GM19193 (cell line): ENCODE data around the gene MVB12A.

Experiments used
- POLR2A ChIP-seq: IDR thresholded peaks from 4 replicates; pipeline ENCODE4 v1.6.1; 2011; ENCODE audit not compliant: insufficient read depth, insufficient read length; ENCODE audit errors: extremely low read depth

The MVB12A gene

GRCh38 chr19:17469092-17469480, 49.2 kb downstream of the MVB12A start:
- no peak for TF ChIP-seq POLR2A

GRCh38 chr19:17469481-17470067, 49.7 kb downstream of the MVB12A start:
- no peak for TF ChIP-seq POLR2A

DNA sequence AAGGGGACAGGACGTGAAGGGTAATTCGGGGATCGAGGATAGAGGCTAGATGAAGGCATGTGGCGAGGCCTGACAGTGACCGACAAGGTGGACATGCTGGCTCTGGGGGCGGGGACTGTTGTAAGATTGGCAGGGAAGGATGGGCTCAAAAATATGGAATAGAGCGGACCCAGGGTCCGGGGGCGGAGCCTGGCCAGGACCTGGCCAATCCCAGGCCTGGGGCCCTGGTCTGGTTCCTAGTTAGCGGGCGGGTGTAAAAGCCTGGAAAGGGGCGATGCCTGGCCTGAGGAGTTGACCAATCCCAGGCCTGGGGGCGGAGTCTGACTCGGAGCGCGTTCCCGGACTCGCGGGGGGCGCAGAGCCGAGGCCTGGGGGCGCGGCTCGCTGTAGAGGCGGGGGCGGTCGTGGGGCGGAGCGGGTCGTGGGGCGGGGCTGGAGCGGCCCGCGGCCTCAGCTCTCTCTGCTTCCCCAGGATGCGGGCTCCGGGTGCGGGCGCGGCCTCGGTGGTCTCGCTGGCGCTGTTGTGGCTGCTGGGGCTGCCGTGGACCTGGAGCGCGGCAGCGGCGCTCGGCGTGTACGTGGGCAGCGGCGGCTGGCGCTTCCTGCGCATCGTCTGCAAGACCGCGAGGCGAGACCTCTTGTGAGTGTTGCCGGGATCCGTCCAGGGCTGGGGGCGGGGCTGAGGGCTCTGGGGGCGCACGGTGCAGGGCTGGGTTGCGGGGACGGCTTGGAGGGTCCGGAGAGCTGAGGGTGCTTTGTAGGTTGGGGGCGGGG, 50.4 kb downstream of the MVB12A start, which contains the start of gene SLC27A1:
SLC27A1 (plus strand) TSS at position 457 of the 774 bp plus-strand sequence; CDS start at position 474, 17 bp downstream.
- peak; percentile 45 for TF ChIP-seq POLR2A

DNA sequence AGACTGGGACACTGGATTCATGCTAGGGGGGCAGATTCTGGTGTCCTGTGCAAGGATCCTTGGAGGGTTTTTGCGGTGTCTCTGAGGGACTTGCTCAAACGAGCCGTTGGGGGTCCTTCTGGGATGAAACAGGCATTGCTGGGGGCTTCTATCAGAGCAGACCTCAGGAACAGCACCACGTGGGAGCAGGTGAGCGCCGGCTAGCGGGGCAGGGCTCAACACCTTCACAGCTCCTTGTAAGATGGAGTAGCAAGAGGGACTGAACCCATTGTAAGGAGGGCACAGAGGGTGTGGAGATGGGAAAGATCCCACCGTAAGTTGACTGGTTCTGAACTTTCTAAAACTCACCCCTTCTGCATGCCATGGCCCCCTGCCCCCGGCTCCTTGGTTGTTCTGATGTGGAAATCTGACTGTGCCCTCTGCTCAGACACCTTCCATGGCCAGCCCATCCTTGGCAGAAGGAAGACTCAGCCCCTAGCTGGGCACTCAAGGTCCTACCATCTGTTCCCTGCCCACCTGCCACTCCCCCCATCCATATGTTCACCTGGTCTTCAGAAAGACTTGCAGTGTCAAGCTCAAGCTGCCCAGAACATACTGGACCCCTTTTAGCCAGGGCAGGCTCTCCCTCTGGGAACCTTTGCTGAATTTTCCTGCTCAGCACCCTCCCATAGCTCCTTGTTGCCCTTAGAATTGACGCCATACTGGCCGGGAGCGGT, 51.7 kb downstream of the MVB12A start:
- TF ChIP-seq POLR2A, result no peak

- no peak for TF ChIP-seq POLR2A
These were observed 53.2 kb downstream of the MVB12A start for GRCh38 chr19:17473041-17473440.
